HS-5 (cell line): ENCODE measurements around the gene MRPS35.

Experiments
- DNase-seq: peaks from one replicate; pipeline ENCODE4 v3.0.0-alpha.2; 2012; ENCODE audit warnings: low read depth

The MRPS35 gene

DNA sequence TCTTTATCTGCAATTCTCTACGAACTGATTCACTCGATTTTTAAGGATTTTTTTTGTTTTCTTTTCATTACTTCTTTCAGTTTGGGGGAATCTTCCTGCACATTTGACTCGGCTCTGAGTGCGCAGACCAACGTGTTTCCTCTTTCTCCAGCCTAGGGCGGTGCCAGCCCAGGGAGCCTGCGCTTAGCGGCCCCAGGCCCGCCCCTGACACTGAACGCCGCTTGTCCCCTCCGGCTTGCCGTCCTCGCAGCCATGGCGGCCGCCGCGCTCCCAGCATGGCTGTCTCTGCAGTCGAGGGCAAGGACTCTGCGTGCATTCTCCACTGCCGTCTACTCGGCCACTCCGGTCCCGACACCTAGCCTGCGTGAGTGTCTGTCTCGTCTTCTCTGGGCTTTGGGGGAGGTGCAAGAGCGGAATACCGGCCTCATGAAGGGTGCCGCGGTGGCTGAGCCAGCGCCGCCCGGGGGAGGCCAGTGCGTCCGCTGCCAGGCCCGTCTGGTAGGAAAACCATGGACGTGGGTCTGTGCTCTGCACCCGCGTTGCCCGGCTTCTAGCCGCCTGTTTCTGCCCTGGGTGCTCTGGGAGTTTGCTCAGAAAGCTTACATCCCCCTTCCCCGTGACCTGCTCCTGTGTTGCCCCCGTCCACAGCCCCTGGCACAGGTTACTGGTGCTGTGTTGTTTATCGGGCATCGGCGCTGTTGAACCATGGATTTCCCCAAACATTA lies at the start of gene MRPS35:
TSS of gene MRPS35 (plus strand) at position 241 of the 725 bp plus-strand sequence. CDS start at position 253, 12 bp downstream.
- peak; percentile 80 for DNase-seq

GRCh38 chr12:27665704-27666103 lies 44.9 kb upstream of the MRPS35 start:
- DNase-seq, result no peak

- no peak for DNase-seq
Observed at GRCh38 chr12:27666510-27666909, 44.1 kb upstream of the MRPS35 start.

- DNase-seq, result no peak
Observed at GRCh38 chr12:27667540-27667939, 43.1 kb upstream of the MRPS35 start.

DNA sequence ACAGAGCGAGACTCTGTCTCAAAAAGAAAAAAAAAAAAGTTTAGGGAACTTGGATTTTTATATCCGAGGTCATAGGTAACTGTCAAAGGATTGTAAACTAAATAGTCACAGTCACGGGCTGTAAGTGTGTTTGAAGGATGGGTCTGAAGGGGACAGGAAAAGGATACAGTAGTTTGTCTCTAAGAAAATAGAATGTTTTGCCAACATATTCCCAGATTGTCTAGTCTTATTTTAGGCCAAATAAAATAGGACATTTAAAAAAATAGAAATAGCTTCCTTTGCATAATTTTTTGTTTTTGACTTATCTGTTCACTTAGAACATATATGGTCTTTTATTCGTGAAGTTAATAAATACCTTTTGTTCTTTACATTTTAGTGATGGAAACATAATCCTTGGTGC lies 38.6 kb upstream of the MRPS35 start:
- no peak for DNase-seq

DNA sequence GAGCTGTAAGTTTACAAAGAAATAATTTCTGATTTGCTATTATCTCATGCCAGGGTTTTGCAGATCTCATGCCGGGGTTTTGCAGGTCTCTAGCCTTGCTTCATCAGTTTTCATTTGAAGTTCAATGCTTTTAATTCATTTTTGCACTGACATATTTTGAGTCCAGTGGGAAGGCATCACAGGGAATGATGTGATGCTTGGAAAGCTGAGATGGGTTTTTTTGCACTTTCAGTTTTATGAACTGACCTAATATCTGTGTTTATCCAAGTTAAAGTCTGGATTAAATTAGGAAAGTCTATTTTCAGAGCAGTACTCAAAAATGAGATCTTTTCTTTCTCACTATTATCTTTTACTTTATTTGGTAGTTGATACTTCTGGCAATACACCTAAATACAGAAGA lies 38.0 kb upstream of the MRPS35 start:
- DNase-seq, result no peak

DNA sequence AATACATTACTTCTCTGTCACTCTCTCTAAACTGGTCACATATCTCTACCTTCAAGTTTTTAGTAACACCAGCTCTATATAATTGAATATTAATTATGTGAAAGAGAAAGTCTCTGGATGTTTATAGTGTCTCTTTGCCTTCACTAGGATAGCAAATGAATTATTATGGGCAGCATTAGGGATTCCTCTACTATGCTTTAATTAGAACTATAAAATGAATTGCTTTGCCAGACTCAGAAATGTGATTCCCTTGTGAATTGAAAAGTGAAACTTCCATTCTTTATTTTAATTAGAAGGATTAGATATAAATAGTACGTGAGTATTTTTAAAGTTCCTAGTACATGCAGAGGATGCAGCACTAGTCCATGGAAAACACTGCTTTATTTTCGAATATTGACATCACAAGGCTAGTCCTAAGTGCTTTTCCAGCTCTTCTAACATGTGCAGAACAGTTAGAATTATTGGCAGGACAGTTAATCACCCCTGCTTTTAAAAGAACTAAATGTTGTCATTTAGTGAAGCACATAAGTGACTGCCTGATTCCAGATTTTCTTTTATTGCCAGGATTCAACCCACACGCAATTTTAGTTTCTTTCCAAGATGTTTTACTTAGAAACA lies 37.4 kb upstream of the MRPS35 start:
- DNase-seq, result no peak

GRCh38 chr12:27674989-27675388 lies 35.6 kb upstream of the MRPS35 start:
- DNase-seq, result no peak

- DNase-seq, result no peak
Observed at GRCh38 chr12:27680619-27681018, 30.0 kb upstream of the MRPS35 start.

- DNase-seq, result no peak
Observed at GRCh38 chr12:27682534-27682933, 28.1 kb upstream of the MRPS35 start.

DNA sequence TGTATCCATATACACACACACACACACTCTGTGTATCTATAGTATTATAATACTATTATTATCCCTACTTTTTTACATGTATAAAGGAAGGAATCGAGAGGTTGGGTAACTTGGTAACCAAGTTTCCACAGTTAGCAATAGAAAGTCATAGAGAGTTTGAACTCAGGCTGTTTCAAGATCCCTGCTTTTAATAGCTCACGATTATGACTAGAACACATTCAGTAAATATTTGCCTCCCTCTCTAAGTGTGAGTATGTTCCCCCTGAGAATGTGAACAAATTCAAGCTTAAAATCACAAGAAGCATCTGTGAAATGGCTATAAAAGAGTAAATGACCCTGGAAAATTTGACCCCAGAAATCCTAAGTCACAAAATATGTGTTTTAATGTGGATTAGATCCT lies 25.4 kb upstream of the MRPS35 start:
- DNase-seq, result no peak

DNA sequence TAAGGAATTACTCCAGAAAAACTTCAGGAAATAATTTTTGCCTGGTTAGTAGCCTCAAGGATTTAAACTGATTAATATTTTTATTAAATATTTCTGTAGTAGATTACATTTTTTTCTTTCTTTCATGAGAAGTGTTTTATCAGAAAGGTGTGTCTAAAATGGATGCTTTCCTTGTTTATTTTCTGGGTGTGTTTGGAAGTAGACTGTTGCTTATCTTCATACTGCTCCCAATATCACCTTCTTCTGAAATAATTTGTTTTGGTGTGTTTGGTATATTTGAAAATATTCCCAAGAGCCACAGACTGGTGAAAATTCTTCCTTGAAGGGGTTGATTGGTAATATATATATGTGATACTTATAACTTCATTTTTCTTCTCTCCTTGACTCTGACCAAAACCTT lies 24.5 kb upstream of the MRPS35 start:
- DNase-seq, result no peak

GRCh38 chr12:27688671-27689070 lies 22.0 kb upstream of the MRPS35 start:
- DNase-seq, result no peak

GRCh38 chr12:27689558-27690180 lies 21.0 kb upstream of the MRPS35 start:
- DNase-seq, result no peak

GRCh38 chr12:27693403-27693802 lies 17.2 kb upstream of the MRPS35 start:
- DNase-seq, result no peak

DNA sequence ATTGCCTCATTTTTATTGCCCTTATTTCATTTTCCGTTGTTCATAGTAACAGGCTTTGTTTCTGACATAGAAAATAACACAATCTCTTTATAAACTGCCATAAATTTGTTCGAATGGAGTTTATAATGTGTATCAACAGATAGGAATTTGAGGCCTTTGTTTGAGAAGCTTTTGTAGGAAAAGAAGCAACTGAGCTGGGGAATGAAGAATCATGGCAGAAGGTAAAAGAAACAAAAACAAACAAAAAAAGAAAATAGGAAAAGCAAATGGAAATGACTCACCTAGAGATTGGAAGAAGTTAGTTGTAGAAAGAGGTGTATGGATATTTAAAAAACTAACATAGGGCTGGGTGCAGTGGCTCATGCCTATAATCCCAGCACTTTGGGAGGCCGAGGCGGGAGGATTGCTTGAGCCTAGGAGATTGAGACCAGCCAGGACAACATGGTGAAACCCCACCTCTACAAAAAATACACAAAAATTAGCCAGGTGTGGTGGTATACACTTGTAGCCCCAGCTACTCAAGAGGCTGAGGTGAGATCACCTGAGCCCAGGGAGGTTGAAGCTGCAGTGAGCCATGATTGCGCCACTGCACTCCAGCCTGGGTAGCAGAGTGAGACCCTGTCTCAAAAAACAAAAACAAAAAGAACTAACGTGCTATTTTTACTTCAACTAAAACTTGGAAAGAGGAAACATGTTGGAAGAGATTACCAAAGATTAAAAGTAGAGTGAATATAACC lies 14.9 kb upstream of the MRPS35 start:
- no peak for DNase-seq

GRCh38 chr12:27696293-27696652 lies 14.4 kb upstream of the MRPS35 start, which contains the start of gene REP15:
TSS of gene REP15 (plus strand) at chr12:27696447. CDS start at chr12:27696563, 116 bp downstream.
- no peak for DNase-seq

GRCh38 chr12:27696864-27697564 lies 13.6 kb upstream of the MRPS35 start:
- no peak for DNase-seq

DNA sequence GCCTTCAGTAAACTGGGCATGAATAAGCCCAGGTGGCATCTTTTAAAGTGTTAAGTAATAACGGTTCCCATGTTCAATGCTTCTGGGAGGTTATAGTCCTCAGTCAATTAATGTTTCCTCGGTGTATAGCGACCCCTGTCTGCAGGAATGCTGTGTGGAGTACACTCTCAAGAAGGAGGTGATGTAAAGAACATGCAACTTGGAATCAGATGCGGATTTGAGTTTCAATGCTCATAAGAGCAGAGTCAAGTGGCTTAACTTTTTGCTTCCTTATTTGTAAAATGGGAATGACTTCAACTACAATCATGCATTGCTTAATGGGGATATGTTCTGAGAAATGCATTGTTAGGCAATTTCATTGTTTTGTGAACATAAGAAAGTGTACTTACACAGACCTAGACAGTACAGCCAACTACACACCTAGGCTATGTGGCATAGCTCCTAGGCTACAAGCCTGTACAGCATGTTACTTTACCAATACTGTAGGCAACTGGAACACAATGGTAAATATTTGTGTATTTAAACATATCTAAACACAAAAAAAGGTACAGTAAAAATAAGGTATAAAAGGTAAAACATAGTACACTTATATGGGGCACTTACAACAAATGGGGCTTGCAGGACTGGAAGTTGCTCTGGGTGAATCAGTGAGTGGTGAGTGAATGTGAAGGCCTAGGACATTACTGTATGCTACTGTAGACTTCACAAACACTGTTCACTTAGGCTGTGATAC lies 6.7 kb upstream of the MRPS35 start:
- peak; percentile 72 for DNase-seq

DNA sequence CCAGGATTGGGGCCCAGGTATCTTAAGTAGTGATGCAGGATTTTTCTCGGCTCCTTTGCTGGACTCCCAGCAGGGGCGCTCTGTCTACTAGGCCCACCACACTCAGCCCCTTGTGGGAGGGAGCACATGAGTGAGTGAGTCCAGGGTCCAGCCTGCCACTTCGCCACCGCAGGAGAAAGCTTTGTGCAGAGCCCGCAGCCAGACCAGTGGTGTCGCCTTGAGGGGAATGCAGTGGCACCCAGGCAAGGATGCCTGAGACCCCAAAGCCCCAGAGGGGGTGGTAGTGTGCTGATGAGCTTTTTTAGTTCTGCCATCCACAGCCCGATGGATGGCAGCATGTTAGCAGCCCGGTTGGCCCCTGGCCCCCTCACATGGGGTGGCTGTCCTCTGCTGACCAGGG lies 5.4 kb upstream of the MRPS35 start:
- DNase-seq, result no peak

DNA sequence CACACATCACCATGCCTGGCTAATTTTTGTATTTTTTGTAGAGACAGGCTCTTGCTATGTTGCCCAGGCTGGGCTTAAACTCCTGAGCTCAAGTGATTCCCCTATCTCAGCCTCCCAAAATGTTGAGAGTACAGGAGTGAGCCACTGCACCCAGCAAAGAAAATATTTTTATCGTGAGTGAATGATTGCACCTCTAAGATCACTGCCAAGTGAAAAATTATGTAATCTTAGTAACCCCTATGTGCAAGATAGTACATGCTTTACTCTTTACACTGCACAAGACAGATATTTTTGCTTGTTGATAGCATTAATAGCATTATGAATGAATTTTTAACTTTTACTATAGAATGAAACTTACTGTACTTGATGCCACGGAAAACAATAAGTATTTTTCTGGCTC lies 3.4 kb upstream of the MRPS35 start:
- no peak for DNase-seq
